Measurements from ENCODE around the gene ZNF827. TPM values are rescaled to one million over a fixed set of nuclear protein-coding genes. Genes with fewer than 3 reads are reported as not detected.

Gene ZNF827
- polyA plus RNA-seq, 1 experiment, result 15.1 TPM

GRCh38 chr4:145760176-145760575 is 178.4 kb downstream of the ZNF827 start:
- CTCF ChIA-PET, result no interaction called here
- no peak overlapping the region for H3K4me3 ChIP-seq (ENCODE audit: low read depth, low read length)
- POLR2A ChIA-PET, result no interaction called here
- H3K27me3 ChIP-seq (ENCODE audit: control insufficient read depth, insufficient read depth, low read length), result no peaks in the 10 kb centered on the region
- H3K36me3 ChIP-seq (ENCODE audit: control insufficient read depth, insufficient read depth, low read length), result peaks cover 18% of the 10 kb centered on the region
- no peak for DNase-seq (ENCODE audit: low read depth)
- TF ChIP-seq CTCF (IDR thresholded peaks at IDR 0.05; ENCODE audit: insufficient read depth, low read depth, low read length), result no peak

GRCh38 chr4:145757188-145757587 is 181.4 kb downstream of the ZNF827 start:
- CTCF ChIA-PET, result interaction anchor here (1.4 kb wide), 1 partner anchor 14 kb away, joined by 4 read pairs; no protein-coding TSS in a partner anchor
- no peak for DNase-seq (ENCODE audit: low read depth)
- no peak for TF ChIP-seq CTCF (IDR thresholded peaks at IDR 0.05; ENCODE audit: insufficient read depth, low read depth, low read length)
- peaks cover 6% of the 10 kb centered on the region for H3K36me3 ChIP-seq (ENCODE audit: control insufficient read depth, insufficient read depth, low read length)
- POLR2A ChIA-PET, result no interaction called here
- H3K27me3 ChIP-seq (ENCODE audit: control insufficient read depth, insufficient read depth, low read length), result no peaks in the 10 kb centered on the region
- no peak overlapping the region for H3K4me3 ChIP-seq (ENCODE audit: low read depth, low read length)

- no peak for TF ChIP-seq CTCF (IDR thresholded peaks at IDR 0.05; ENCODE audit: insufficient read depth, low read depth, low read length)
- Histone ChIP-seq H3K27me3 (ENCODE audit: control insufficient read depth, insufficient read depth, low read length) (no peaks in the 10 kb centered on the region), H3K36me3 (ENCODE audit: control insufficient read depth, insufficient read depth, low read length) (peaks cover 6% of the 10 kb centered on the region), H3K4me3 (ENCODE audit: low read depth, low read length) (no peak overlapping the region)
- no peak for DNase-seq (ENCODE audit: low read depth)
- ChIA-PET POLR2A (no interaction called here), CTCF (interaction anchor here (1.4 kb wide), 1 partner anchor 13 kb away, joined by 4 read pairs; no protein-coding TSS in a partner anchor)
These were observed 182.4 kb downstream of the ZNF827 start for GRCh38 chr4:145756244-145756643.

GRCh38 chr4:145755802-145756201 is 182.8 kb downstream of the ZNF827 start:
- no peak for TF ChIP-seq CTCF (IDR thresholded peaks at IDR 0.05; ENCODE audit: insufficient read depth, low read depth, low read length)
- Histone ChIP-seq H3K27me3 (ENCODE audit: control insufficient read depth, insufficient read depth, low read length) (no peaks in the 10 kb centered on the region), H3K36me3 (ENCODE audit: control insufficient read depth, insufficient read depth, low read length) (peaks cover 5% of the 10 kb centered on the region), H3K4me3 (ENCODE audit: low read depth, low read length) (no peak overlapping the region)
- ChIA-PET CTCF (interaction anchor here (1.4 kb wide), 1 partner anchor 12 kb away, joined by 4 read pairs; no protein-coding TSS in a partner anchor), POLR2A (no interaction called here)
- DNase-seq (ENCODE audit: low read depth), result no peak

- TF ChIP-seq CTCF (IDR thresholded peaks at IDR 0.05; ENCODE audit: insufficient read depth, low read depth, low read length), result no peak
- Histone ChIP-seq H3K27me3 (ENCODE audit: control insufficient read depth, insufficient read depth, low read length) (no peaks in the 10 kb centered on the region), H3K4me3 (ENCODE audit: low read depth, low read length) (no peak overlapping the region), H3K36me3 (ENCODE audit: control insufficient read depth, insufficient read depth, low read length) (no peaks in the 10 kb centered on the region)
- no peak for DNase-seq (ENCODE audit: low read depth)
- POLR2A ChIA-PET, result interaction anchor here (0.6 kb wide), 1 partner anchor 557 kb away, joined by 5 read pairs; no protein-coding TSS in a partner anchor
- CTCF ChIA-PET, result interaction anchor here (0.9 to 1.2 kb wide), 3 partner anchors 8 to 112 kb away, joined by 3 to 4 read pairs (median 3); no protein-coding TSS in a partner anchor
These were observed 195.0 kb downstream of the ZNF827 start for GRCh38 chr4:145743641-145744040.
